Liver (tissue), 9 donors: ENCODE measurements around the gene HEATR5B. TPM values are rescaled to one million over a fixed set of nuclear protein-coding genes. Genes with fewer than 3 reads are reported as not detected.

Experiments
- DNase-seq: peaks from one replicate; pipeline ENCODE4 v3.0.0-alpha.2; 2017; ENCODE audit warnings: low spot score
- H3K27ac ChIP-seq, 2 donors: one replicate each; pipeline ENCODE4 v1.7.0; 2013; ENCODE audit warnings: inconsistent platforms in 2 of 2, low read length in 2 of 2, control low read depth in 1 of 2, low read depth in 1 of 2, mild to moderate bottlenecking in 1 of 2
- H3K27me3 ChIP-seq, 4 donors: one replicate each; pipeline versions ENCODE4 v1.6.1 to v1.7.0; 2013; ENCODE audit warnings: low read length in 3 of 4, inconsistent platforms in 1 of 4, mild to moderate bottlenecking in 1 of 4, moderate library complexity in 1 of 4; ENCODE audit not compliant: control insufficient read depth in 4 of 4, insufficient read depth in 4 of 4
- H3K36me3 ChIP-seq, 4 donors: one replicate each; pipeline versions ENCODE4 v1.6.1 to v1.7.0; 2013; ENCODE audit warnings: low read length in 3 of 4, mild to moderate bottlenecking in 3 of 4, low read depth in 1 of 4, moderate library complexity in 1 of 4; ENCODE audit not compliant: control insufficient read depth in 4 of 4, insufficient read depth in 3 of 4
- H3K4me1 ChIP-seq, 4 donors: one replicate each; pipeline versions ENCODE4 v1.6.1 to v1.7.0; 2013; ENCODE audit warnings: low read length in 3 of 4, mild to moderate bottlenecking in 3 of 4, moderate library complexity in 1 of 4; ENCODE audit not compliant: control insufficient read depth in 4 of 4, insufficient read depth in 4 of 4
- H3K4me3 ChIP-seq, 3 donors: one replicate each; pipeline versions ENCODE4 v1.6.1 to v1.7.0; 2013; ENCODE audit warnings: low read length in 3 of 3, control low read depth in 1 of 3, low read depth in 1 of 3, mild to moderate bottlenecking in 1 of 3
- H3K9ac ChIP-seq, 2 donors: one replicate each; pipeline ENCODE4 v1.7.0; 2013; ENCODE audit warnings: low read length in 2 of 2, mild to moderate bottlenecking in 2 of 2, moderate library complexity in 2 of 2, control low read depth in 1 of 2, low read depth in 1 of 2
- H3K9me3 ChIP-seq, 4 donors: one replicate each; pipeline versions ENCODE4 v1.6.1 to v1.7.0; 2013; ENCODE audit warnings: low read length in 3 of 4; ENCODE audit not compliant: control insufficient read depth in 4 of 4
- EGR1 ChIP-seq, 2 donors: IDR thresholded peaks; 2 replicates each; pipeline ENCODE4 v1.6.1; 2016 to 2018; ENCODE audit warnings: antibody characterized with exemption in 2 of 2, low read depth in 2 of 2
- FOXA1 ChIP-seq: IDR thresholded peaks from 2 replicates; pipeline ENCODE4 v1.6.1; 2016; ENCODE audit warnings: antibody characterized with exemption
- FOXA2 ChIP-seq: IDR thresholded peaks from 2 replicates; pipeline ENCODE4 v1.6.1; 2016; ENCODE audit warnings: antibody characterized with exemption
- GABPA ChIP-seq, 2 donors: IDR thresholded peaks in 1 of 2; conservative IDR thresholded peaks in 1 of 2; 2 replicates each; pipeline ENCODE4 v1.6.1; 2016; ENCODE audit warnings: antibody characterized with exemption in 2 of 2, mild to moderate bottlenecking in 1 of 2, moderate library complexity in 1 of 2
- HNF4A ChIP-seq, 2 donors: conservative IDR thresholded peaks; 2 replicates each; pipeline ENCODE4 v1.6.1; 2016; ENCODE audit warnings: antibody characterized with exemption in 2 of 2, mild to moderate bottlenecking in 2 of 2
- HNF4G ChIP-seq: IDR thresholded peaks from 2 replicates; pipeline ENCODE4 v1.6.1; 2016; ENCODE audit warnings: antibody characterized with exemption
- JUND ChIP-seq, 2 donors: IDR thresholded peaks; 2 replicates each; pipeline ENCODE4 v1.6.1; 2016; ENCODE audit warnings: antibody characterized with exemption in 2 of 2
- NR2F2 ChIP-seq: IDR thresholded peaks from 2 replicates; pipeline ENCODE4 v1.6.1; 2016; ENCODE audit warnings: antibody characterized with exemption
- RAD21 ChIP-seq, 2 donors: IDR thresholded peaks; 2 replicates each; pipeline ENCODE4 v1.6.1; 2016; ENCODE audit warnings: antibody characterized with exemption in 2 of 2, mild to moderate bottlenecking in 2 of 2
- RXRA ChIP-seq, 2 donors: IDR thresholded peaks; 2 replicates each; pipeline ENCODE4 v1.6.1; 2017 to 2018; ENCODE audit warnings: antibody characterized with exemption in 2 of 2, mild to moderate bottlenecking in 1 of 2
- SP1 ChIP-seq: IDR thresholded peaks from 2 replicates; pipeline ENCODE4 v1.6.1; 2018; ENCODE audit warnings: antibody characterized with exemption, mild to moderate bottlenecking
- TAF1 ChIP-seq: conservative IDR thresholded peaks from 2 replicates; pipeline ENCODE4 v1.6.1; 2016; ENCODE audit warnings: antibody characterized with exemption, mild to moderate bottlenecking
- YY1 ChIP-seq: IDR thresholded peaks from 2 replicates; pipeline ENCODE4 v1.6.1; 2016; ENCODE audit warnings: antibody characterized with exemption, mild to moderate bottlenecking
- WGBS: extraction: QIAGEN DNeasy Blood & Tissue Kit; methylation state at CpG from one replicate; pipeline ENCODE4 v1.1.7; 2013; 5-methylcytosine and 5-hydroxymethylcytosine counted together
- polyA plus RNA-seq, 2 donors: library from polyadenylated mRNA; stranded (reverse) in 1 of 2; unstranded in 1 of 2; fragments of 200-250 nt in 1 of 2; fragments of >200 nt in 1 of 2; fragmentation: Nextera tagmentation in 1 of 2; extraction: Ambion mirVana in 1 of 2; gene quantifications; one replicate each; pipeline versions ENCODE4 v1.2.1 to v1.2.3, GENCODE V29; 2013 to 2015
- total RNA-seq, 2 donors: library from RNA; depleted of rRNA; stranded (reverse); fragments of >200 nt; gene quantifications; one replicate each; pipeline ENCODE4 v1.2.3, GENCODE V29; 2014
- TF ChIP-seq, protein P1 (sequence below): fragments of 150-350 bp; IDR thresholded peaks from 2 replicates; pipeline ENCODE4 v1.5.1; 2017; ENCODE audit warnings: improper control_type of control experiment, low read depth, low read length; ENCODE audit not compliant: missing input control
- TF ChIP-seq, protein P2 (sequence below): IDR thresholded peaks from 2 replicates; pipeline ENCODE4 v1.6.1; 2016; ENCODE audit warnings: antibody characterized with exemption
- TF ChIP-seq, protein P3 (sequence below): IDR thresholded peaks from 2 replicates; pipeline ENCODE4 v1.6.1; 2016; ENCODE audit warnings: antibody characterized with exemption, mild to moderate bottlenecking
- TF ChIP-seq, protein P4 (sequence below): IDR thresholded peaks from 2 replicates; pipeline ENCODE4 v1.6.1; 2016; ENCODE audit warnings: antibody characterized with exemption
- TF ChIP-seq, protein P5 (sequence below): IDR thresholded peaks from 2 replicates; pipeline ENCODE4 v1.6.1; 2016; ENCODE audit warnings: antibody characterized with exemption
- donor health status: healthy.
- donor health status: healthy.
- donor health status: healthy.
- donor health status: healthy.
- donor health status: healthy.

Gene HEATR5B
- total and polyA plus RNA-seq, 4 donors, result 4.1 to 24.3 (median 11.6) TPM

DNA sequence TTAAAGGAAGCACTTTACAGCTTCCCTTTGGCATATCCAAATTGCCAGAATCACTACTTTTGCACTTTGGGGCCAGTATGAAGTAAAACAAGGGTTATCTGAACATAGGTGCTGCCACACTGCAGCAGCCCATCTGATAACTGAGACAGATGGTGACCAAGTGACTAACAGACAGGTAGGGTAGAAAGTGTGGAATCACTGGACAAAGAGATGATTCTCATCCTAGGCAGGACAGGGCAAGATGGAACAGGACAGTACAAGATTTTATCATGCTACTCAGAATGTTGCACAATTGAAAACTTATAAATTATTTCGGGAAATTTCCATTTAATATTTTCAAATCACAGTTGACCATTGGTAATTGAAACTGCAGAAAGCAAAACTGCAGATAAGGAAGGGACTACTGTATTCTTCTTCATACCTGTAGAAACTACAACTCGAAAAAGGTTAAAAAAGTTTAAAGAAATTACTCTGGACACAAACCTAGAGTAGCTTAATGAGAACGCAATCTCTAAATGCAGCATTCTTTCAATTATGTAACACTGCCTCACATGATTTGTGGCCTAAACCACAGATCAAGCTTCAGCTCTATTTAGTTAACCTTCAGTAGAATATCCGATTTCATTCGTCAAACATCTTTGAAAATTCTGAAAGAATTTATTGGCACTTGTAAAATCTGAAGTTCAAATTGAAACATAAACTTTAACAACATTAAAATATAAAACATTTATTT is 31.4 kb downstream of the HEATR5B start:
- no peaks in the 10 kb centered on the region for H3K9me3 ChIP-seq
- H3K4me3 ChIP-seq, result no peak overlapping the region
- H3K4me1 ChIP-seq, result peaks cover 0 to 8% (median 0%) of the 10 kb centered on the region in 4 donors
- no peak overlapping the region for H3K27ac ChIP-seq
- H3K27me3 ChIP-seq, result no peaks in the 10 kb centered on the region
- no peak for DNase-seq
- no peak overlapping the region for H3K9ac ChIP-seq
- 95% methylated on average over 5 of the region's 5 CpGs for WGBS
- peaks cover 3 to 43% (median 27%) of the 10 kb centered on the region in 4 donors for H3K36me3 ChIP-seq
- TF ChIP-seq, protein P1, sequence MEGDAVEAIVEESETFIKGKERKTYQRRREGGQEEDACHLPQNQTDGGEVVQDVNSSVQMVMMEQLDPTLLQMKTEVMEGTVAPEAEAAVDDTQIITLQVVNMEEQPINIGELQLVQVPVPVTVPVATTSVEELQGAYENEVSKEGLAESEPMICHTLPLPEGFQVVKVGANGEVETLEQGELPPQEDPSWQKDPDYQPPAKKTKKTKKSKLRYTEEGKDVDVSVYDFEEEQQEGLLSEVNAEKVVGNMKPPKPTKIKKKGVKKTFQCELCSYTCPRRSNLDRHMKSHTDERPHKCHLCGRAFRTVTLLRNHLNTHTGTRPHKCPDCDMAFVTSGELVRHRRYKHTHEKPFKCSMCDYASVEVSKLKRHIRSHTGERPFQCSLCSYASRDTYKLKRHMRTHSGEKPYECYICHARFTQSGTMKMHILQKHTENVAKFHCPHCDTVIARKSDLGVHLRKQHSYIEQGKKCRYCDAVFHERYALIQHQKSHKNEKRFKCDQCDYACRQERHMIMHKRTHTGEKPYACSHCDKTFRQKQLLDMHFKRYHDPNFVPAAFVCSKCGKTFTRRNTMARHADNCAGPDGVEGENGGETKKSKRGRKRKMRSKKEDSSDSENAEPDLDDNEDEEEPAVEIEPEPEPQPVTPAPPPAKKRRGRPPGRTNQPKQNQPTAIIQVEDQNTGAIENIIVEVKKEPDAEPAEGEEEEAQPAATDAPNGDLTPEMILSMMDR, result no peak
- TF ChIP-seq JUND (IDR thresholded peaks at IDR 0.05) (no peak), HNF4G (no peak), NR2F2 (no peak), RXRA (IDR thresholded peaks at IDR 0.05) (no peak), RAD21 (IDR thresholded peaks at IDR 0.05) (no peak), SP1 (no peak), FOXA2 (no peak), YY1 (no peak), EGR1 (IDR thresholded peaks at IDR 0.05; ENCODE audit: low read depth in 2 of 2) (no peak), FOXA1 (no peak), HNF4A (conservative IDR thresholded peaks at IDR 0.05) (no peak), TAF1 (no peak), GABPA (IDR thresholded peaks at IDR 0.05 in 1 of 2, conservative IDR thresholded peaks at IDR 0.05 in 1 of 2) (no peak)
- TF ChIP-seq, protein P2, sequence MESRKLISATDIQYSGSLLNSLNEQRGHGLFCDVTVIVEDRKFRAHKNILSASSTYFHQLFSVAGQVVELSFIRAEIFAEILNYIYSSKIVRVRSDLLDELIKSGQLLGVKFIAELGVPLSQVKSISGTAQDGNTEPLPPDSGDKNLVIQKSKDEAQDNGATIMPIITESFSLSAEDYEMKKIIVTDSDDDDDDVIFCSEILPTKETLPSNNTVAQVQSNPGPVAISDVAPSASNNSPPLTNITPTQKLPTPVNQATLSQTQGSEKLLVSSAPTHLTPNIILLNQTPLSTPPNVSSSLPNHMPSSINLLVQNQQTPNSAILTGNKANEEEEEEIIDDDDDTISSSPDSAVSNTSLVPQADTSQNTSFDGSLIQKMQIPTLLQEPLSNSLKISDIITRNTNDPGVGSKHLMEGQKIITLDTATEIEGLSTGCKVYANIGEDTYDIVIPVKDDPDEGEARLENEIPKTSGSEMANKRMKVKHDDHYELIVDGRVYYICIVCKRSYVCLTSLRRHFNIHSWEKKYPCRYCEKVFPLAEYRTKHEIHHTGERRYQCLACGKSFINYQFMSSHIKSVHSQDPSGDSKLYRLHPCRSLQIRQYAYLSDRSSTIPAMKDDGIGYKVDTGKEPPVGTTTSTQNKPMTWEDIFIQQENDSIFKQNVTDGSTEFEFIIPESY, result no peak
- TF ChIP-seq, protein P3, sequence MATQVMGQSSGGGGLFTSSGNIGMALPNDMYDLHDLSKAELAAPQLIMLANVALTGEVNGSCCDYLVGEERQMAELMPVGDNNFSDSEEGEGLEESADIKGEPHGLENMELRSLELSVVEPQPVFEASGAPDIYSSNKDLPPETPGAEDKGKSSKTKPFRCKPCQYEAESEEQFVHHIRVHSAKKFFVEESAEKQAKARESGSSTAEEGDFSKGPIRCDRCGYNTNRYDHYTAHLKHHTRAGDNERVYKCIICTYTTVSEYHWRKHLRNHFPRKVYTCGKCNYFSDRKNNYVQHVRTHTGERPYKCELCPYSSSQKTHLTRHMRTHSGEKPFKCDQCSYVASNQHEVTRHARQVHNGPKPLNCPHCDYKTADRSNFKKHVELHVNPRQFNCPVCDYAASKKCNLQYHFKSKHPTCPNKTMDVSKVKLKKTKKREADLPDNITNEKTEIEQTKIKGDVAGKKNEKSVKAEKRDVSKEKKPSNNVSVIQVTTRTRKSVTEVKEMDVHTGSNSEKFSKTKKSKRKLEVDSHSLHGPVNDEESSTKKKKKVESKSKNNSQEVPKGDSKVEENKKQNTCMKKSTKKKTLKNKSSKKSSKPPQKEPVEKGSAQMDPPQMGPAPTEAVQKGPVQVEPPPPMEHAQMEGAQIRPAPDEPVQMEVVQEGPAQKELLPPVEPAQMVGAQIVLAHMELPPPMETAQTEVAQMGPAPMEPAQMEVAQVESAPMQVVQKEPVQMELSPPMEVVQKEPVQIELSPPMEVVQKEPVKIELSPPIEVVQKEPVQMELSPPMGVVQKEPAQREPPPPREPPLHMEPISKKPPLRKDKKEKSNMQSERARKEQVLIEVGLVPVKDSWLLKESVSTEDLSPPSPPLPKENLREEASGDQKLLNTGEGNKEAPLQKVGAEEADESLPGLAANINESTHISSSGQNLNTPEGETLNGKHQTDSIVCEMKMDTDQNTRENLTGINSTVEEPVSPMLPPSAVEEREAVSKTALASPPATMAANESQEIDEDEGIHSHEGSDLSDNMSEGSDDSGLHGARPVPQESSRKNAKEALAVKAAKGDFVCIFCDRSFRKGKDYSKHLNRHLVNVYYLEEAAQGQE, result no peak
- TF ChIP-seq, protein P4, sequence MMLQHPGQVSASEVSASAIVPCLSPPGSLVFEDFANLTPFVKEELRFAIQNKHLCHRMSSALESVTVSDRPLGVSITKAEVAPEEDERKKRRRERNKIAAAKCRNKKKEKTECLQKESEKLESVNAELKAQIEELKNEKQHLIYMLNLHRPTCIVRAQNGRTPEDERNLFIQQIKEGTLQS, result no peak
- TF ChIP-seq, protein P5, sequence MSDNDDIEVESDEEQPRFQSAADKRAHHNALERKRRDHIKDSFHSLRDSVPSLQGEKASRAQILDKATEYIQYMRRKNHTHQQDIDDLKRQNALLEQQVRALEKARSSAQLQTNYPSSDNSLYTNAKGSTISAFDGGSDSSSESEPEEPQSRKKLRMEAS, result no peak
